ENCODE measurements around the gene OBSCN. TPM values are rescaled to one million over a fixed set of nuclear protein-coding genes. Genes with fewer than 3 reads are reported as not detected.

The OBSCN gene
- total RNA-seq, 1 donor from 2014 or later, result 15.2 TPM

GRCh38 chr1:228408869-228409805 lies 201.3 kb downstream of the OBSCN start:
- Mint-ChIP-seq H3K27me3 (ENCODE audit: unreplicated experiment) (no peaks in the 10 kb centered on the region), H3K36me3 (ENCODE audit: unreplicated experiment) (peaks cover 5% of the 10 kb centered on the region), H3K9me3 (ENCODE audit: unreplicated experiment) (no peaks in the 10 kb centered on the region), H3K4me1 (ENCODE audit: unreplicated experiment) (peaks cover 33% of the 10 kb centered on the region), H3K4me3 (ENCODE audit: unreplicated experiment) (no peak overlapping the region), H3K27ac (ENCODE audit: unreplicated experiment) (no peak overlapping the region)
- TF ChIP-seq, protein P1, sequence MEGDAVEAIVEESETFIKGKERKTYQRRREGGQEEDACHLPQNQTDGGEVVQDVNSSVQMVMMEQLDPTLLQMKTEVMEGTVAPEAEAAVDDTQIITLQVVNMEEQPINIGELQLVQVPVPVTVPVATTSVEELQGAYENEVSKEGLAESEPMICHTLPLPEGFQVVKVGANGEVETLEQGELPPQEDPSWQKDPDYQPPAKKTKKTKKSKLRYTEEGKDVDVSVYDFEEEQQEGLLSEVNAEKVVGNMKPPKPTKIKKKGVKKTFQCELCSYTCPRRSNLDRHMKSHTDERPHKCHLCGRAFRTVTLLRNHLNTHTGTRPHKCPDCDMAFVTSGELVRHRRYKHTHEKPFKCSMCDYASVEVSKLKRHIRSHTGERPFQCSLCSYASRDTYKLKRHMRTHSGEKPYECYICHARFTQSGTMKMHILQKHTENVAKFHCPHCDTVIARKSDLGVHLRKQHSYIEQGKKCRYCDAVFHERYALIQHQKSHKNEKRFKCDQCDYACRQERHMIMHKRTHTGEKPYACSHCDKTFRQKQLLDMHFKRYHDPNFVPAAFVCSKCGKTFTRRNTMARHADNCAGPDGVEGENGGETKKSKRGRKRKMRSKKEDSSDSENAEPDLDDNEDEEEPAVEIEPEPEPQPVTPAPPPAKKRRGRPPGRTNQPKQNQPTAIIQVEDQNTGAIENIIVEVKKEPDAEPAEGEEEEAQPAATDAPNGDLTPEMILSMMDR (IDR thresholded peaks at IDR 0.05), result no peak
- no peak for DNase-seq (ENCODE audit: extremely low spot score, unreplicated experiment)

DNA sequence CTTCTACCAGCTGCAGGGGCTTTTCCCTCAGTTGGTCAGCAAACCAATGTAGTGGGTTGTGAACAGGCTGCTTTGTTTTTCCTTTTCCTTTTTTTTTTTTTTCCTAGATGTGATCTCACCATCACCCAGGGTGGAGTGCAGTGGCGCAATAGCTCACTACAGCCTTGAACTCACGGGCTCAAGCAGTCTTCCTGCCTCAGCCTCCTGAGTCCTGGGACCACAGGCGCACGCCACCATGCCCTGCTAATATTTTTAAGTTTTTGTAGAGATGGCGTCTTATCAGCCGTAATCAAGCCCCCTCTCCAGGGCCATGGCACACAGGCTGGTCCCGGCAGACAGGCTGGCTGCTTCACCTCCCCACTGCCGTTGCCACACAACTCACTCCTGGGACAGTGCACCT lies 202.2 kb downstream of the OBSCN start:
- peaks cover 24% of the 10 kb centered on the region for H3K4me1 Mint-ChIP-seq (ENCODE audit: unreplicated experiment)
- H3K27me3 Mint-ChIP-seq (ENCODE audit: unreplicated experiment), result no peaks in the 10 kb centered on the region
- no peak overlapping the region for H3K27ac Mint-ChIP-seq (ENCODE audit: unreplicated experiment)
- H3K36me3 Mint-ChIP-seq (ENCODE audit: unreplicated experiment), result peaks cover 2% of the 10 kb centered on the region
- TF ChIP-seq, protein P1 (IDR thresholded peaks at IDR 0.05), result no peak
- no peak overlapping the region for H3K4me3 Mint-ChIP-seq (ENCODE audit: unreplicated experiment)
- no peak for DNase-seq (ENCODE audit: extremely low spot score, unreplicated experiment)
- H3K9me3 Mint-ChIP-seq (ENCODE audit: unreplicated experiment), result no peaks in the 10 kb centered on the region

DNA sequence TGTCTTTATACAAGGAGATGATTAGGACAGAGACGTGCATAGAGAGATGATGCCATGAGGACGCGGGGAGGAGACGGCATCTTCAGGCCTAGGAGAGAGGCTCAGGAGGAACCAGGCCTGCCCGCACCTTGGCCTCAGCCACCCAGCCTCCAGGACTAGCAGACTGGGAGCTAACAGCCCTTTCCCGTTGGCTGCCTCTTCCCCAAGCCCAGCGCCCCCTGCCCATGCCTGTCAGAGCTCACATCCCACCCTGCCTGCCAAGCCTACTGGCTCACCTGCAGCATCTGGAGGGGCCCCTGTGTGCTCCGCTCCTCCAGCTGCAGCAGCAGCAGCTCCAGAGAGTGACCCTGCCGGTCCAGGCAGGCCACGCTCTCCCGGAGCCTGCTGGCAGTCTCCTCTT lies 202.8 kb downstream of the OBSCN start:
- no peaks in the 10 kb centered on the region for H3K27me3 Mint-ChIP-seq (ENCODE audit: unreplicated experiment)
- H3K9me3 Mint-ChIP-seq (ENCODE audit: unreplicated experiment), result no peaks in the 10 kb centered on the region
- H3K4me1 Mint-ChIP-seq (ENCODE audit: unreplicated experiment), result peaks cover 19% of the 10 kb centered on the region
- TF ChIP-seq, protein P1 (IDR thresholded peaks at IDR 0.05), result no peak
- H3K27ac Mint-ChIP-seq (ENCODE audit: unreplicated experiment), result no peak overlapping the region
- no peak for DNase-seq (ENCODE audit: extremely low spot score, unreplicated experiment)
- peaks cover 2% of the 10 kb centered on the region for H3K36me3 Mint-ChIP-seq (ENCODE audit: unreplicated experiment)
- no peak overlapping the region for H3K4me3 Mint-ChIP-seq (ENCODE audit: unreplicated experiment)

DNA sequence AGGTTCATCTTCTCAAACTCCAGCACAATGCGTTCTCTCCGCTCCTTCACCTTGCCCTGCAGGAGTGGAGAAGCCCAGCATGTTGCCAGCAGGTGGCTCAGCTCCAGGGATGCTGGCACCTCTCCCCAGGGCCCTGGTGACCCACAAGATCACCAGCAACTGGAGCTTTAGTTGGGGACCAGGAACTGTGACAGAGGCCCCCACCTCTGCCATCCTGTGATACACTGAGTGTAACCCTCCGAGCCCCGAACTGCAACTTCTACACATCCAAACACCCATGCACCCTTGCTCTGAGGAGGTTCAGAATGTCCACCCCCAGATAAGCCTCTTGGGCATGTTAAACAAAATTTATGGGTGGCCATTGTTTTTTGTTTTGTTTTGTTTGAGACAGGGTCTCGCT lies 203.3 kb downstream of the OBSCN start:
- TF ChIP-seq, protein P1 (IDR thresholded peaks at IDR 0.05), result no peak
- DNase-seq (ENCODE audit: extremely low spot score, unreplicated experiment), result no peak
- Mint-ChIP-seq H3K9me3 (ENCODE audit: unreplicated experiment) (no peaks in the 10 kb centered on the region), H3K4me1 (ENCODE audit: unreplicated experiment) (peaks cover 22% of the 10 kb centered on the region), H3K36me3 (ENCODE audit: unreplicated experiment) (peaks cover 2% of the 10 kb centered on the region), H3K4me3 (ENCODE audit: unreplicated experiment) (no peak overlapping the region), H3K27me3 (ENCODE audit: unreplicated experiment) (no peaks in the 10 kb centered on the region), H3K27ac (ENCODE audit: unreplicated experiment) (no peak overlapping the region)
